Thyroid gland (tissue), 4 donors: ENCODE results near the gene CSF2.
"Not testable (repeated sequence)": the region's sequence is repeated elsewhere in the genome, so short reads cannot be mapped to it uniquely, and the experiment has no call there.

ENCODE experiments used
- CTCF ChIP-seq, 6 experiments: fragments of 200-600 bp in 3 of 6; fragments of 450-650 bp in 3 of 6; sonication (generic) in 3 of 6; IDR thresholded peaks; one replicate each; pipeline ENCODE4 v1.5.1; 2016 to 2019; ENCODE audit warnings: antibody characterized with exemption in 6 of 6, mild to moderate bottlenecking in 2 of 6, inconsistent platforms in 1 of 6, moderate library complexity in 1 of 6
- POLR2A ChIP-seq, 2 donors: fragments of 450-650 bp; IDR thresholded peaks; one replicate each; pipeline ENCODE4 v1.6.1; 2017; ENCODE audit warnings: antibody characterized with exemption in 2 of 2, mild to moderate bottlenecking in 2 of 2, moderate library complexity in 1 of 2

- not testable (repeated sequence) for TF ChIP-seq CTCF, POLR2A (IDR thresholded peaks at IDR 0.05)
Measured at GRCh38 chr5:132108495-132108894, 34.9 kb downstream of the CSF2 start.
